Measurements from ENCODE around the gene PCDHGA11.
"Not testable (repeated sequence)": the region's sequence is repeated elsewhere in the genome, so short reads cannot be mapped to it uniquely, and the experiment has no call there.

The PCDHGA11 gene

GRCh38 chr5:141420855-141421488 is at the start of gene PCDHGA11:
PCDHGA11 (plus strand) TSS chr5:141421051; CDS start chr5:141421228, 177 bp downstream.
- Histone ChIP-seq H3K4me3 (no peak within 1 kb of the TSS), H3K27me3 (ENCODE audit: low read depth) (no peaks in the 10 kb centered on the region), H3K36me3 (replicated peaks) (no peaks in the 10 kb centered on the region), H3K4me1 (no peaks in the 10 kb centered on the region), H3K9me3 (peaks cover 2% of the 10 kb centered on the region)
- peak; percentile 9 to 63 for DNase-seq (ENCODE audit: low spot score in 2 of 2)
- in situ Hi-C loops (cut with MboI; ENCODE audit: low sequenced_read_pairs): no loop called here

DNA sequence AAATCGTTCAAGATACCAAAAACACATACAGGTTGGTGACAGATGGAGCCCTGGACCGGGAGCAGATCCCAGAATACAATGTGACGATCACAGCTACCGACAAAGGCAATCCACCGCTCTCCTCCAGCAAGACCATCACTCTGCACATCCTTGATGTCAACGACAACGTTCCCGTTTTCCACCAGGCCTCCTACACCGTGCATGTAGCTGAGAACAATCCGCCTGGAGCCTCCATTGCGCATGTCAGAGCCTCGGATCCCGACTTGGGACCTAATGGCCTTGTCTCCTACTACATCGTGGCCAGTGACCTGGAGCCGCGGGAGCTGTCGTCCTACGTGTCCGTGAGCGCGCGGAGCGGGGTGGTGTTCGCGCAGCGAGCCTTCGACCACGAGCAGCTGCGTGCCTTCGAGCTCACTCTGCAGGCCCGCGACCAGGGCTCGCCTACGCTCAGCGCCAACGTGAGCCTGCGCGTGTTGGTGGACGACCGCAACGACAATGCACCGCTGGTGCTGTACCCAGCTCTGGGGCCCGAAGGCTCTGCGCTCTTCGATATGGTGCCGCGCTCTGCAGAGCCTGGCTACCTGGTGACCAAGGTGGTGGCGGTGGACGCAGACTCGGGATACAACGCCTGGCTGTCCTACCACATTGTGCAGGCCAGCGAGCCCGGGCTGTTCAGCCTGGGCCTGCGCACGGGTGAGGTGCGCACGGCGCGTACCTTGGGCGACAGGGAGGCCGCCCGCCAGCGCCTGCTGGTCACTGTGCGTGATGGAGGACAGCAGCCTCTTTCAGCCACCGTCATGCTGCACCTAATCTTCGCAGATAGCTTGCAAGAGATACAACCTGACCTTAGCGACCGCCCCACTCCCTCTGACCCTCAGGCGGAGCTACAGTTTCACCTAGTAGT is 49.0 kb upstream of the PCDHGA11 start:
- in situ Hi-C loops (cut with MboI; ENCODE audit: low sequenced_read_pairs): no loop called here
- no peaks in the 10 kb centered on the region for H3K9me3 ChIP-seq
- DNase-seq (ENCODE audit: low spot score in 2 of 2): no peak

DNA sequence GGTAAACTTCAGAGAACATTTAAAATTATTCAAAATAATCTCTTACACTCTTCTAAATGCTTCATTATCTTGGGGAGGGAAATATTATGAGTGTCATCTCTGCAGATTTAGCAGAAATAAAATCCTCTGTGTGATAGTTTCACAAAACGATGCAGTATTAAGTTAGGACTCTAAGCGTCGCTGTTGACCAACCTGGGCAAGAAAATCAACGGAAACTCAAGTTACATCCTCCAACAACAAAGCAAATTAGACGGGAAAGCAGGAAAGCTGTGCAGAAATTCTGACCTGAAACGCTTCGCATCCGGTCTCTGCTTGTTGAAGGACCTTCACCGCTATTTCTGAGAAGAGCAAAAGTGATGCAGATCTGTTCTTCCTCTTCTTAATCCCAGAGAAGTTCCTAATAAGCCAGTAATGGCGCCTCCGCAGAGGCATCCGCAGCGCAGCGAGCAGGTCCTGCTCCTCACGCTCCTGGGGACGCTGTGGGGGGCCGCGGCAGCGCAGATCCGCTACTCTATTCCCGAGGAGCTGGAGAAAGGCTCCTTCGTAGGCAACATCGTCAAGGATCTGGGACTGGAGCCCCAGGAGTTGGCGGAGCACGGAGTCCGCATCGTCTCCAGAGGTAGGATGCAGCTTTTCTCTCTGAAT is 47.1 kb upstream of the PCDHGA11 start, which contains the start of gene PCDHGA6:
Gene PCDHGA6, plus strand, starts transcription at position 219 of the 645 bp plus-strand sequence. Its CDS starts 193 bp downstream, at position 412.
- no peak within 1 kb of the TSS for H3K4me3 ChIP-seq
- DNase-seq (ENCODE audit: low spot score in 2 of 2): no peak
- in situ Hi-C loops (cut with MboI; ENCODE audit: low sequenced_read_pairs): no loop called here

More for the DNA sequence above, 49.0 kb upstream of the PCDHGA11 start:
- Histone ChIP-seq H3K4me3 (no peak overlapping the region), H3K27me3 (ENCODE audit: low read depth) (no peaks in the 10 kb centered on the region; the same call in 1 of the 2 replicates), H3K4me1 (no peaks in the 10 kb centered on the region), H3K36me3 (replicated peaks) (no peaks in the 10 kb centered on the region)

DNA sequence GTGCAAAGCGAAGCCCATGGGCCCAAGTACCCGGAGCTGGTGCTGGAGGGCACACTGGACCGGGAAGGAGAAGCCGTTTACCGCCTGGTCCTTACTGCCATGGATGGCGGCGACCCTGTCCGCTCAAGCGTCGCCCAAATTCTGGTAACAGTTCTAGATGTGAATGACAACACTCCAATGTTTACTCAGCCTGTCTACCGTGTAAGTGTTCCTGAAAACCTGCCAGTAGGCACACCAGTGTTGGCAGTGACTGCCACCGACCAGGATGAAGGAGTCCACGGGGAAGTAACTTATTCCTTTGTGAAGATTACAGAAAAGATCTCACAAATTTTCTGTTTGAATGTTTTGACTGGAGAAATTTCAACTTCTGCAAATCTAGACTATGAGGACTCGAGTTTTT is 46.2 kb upstream of the PCDHGA11 start:
- Histone ChIP-seq H3K27me3 (ENCODE audit: low read depth) (no peaks in the 10 kb centered on the region; the same call in 1 of the 2 replicates), H3K4me3 (no peak overlapping the region), H3K9me3 (no peaks in the 10 kb centered on the region), H3K4me1 (no peaks in the 10 kb centered on the region), H3K36me3 (replicated peaks) (no peaks in the 10 kb centered on the region)
- no peak for DNase-seq (ENCODE audit: low spot score in 2 of 2)
- in situ Hi-C loops (cut with MboI; ENCODE audit: low sequenced_read_pairs): no loop called here

More for the DNA sequence above, 47.1 kb upstream of the PCDHGA11 start, which contains the start of gene PCDHGA6:
- Histone ChIP-seq H3K27me3 (ENCODE audit: low read depth) (no peaks in the 10 kb centered on the region; the same call in 1 of the 2 replicates), H3K9me3 (no peaks in the 10 kb centered on the region), H3K4me1 (no peaks in the 10 kb centered on the region), H3K36me3 (replicated peaks) (no peaks in the 10 kb centered on the region)

DNA sequence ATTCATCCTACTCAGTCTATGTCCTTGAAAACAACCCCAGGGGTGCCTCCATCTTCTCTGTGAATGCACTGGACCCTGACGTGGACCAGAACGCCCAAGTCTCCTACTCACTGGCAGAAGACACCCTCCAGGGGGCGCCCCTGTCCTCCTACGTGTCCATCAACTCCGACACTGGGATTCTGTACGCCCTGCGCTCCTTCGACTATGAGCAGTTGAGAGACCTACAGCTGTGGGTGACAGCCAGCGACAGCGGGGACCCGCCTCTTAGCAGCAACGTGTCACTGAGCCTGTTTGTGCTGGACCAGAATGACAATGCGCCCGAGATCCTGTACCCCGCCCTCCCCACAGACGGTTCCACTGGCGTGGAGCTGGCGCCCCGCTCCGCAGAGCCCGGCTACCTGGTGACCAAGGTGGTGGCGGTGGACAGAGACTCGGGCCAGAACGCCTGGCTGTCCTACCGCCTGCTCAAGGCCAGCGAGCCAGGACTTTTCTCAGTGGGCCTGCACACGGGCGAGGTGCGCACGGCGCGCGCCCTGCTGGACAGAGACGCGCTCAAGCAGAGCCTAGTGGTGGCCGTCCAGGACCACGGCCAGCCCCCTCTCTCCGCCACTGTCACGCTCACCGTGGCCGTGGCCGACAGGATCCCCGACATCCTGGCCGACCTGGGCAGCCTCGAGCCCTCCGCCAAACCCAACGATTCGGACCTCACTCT is 45.3 kb upstream of the PCDHGA11 start:
- H3K4me1 ChIP-seq; H3K27me3 ChIP-seq (ENCODE audit: low read depth); in situ Hi-C loops (cut with MboI; ENCODE audit: low sequenced_read_pairs); H3K9me3 ChIP-seq; H3K4me3 ChIP-seq; H3K36me3 ChIP-seq (replicated peaks): not testable (repeated sequence)
- peak in 1 of 2 experiments; percentile 24 for DNase-seq (ENCODE audit: low spot score in 2 of 2)

GRCh38 chr5:141382469-141383294 is 38.2 kb upstream of the PCDHGA11 start, which contains the start of gene PCDHGA7:
PCDHGA7 (plus strand) TSS chr5:141382742; CDS start chr5:141382900, 158 bp downstream.
- DNase-seq (ENCODE audit: low spot score in 2 of 2): no peak
- Histone ChIP-seq H3K4me1 (no peaks in the 10 kb centered on the region), H3K9me3 (no peaks in the 10 kb centered on the region), H3K4me3 (no peak within 1 kb of the TSS), H3K27me3 (ENCODE audit: low read depth) (no peaks in the 10 kb centered on the region), H3K36me3 (replicated peaks) (no peaks in the 10 kb centered on the region)
- in situ Hi-C loops (cut with MboI; ENCODE audit: low sequenced_read_pairs): no loop called here

DNA sequence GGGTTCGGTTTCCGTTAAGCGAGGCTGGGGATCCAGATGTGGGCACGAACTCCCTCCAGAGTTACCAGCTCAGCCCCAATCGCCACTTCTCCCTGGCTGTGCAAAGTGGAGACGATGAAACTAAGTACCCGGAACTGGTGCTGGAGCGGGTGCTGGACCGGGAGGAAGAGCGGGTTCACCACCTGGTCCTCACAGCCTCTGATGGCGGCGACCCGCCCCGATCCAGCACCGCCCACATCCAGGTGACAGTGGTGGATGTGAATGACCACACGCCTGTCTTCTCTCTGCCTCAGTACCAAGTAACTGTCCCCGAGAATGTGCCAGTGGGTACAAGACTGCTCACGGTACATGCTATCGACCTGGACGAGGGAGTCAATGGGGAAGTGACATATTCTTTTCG is 37.5 kb upstream of the PCDHGA11 start:
- DNase-seq (ENCODE audit: low spot score in 2 of 2): no peak
- Histone ChIP-seq H3K36me3 (replicated peaks) (no peaks in the 10 kb centered on the region), H3K4me1 (no peaks in the 10 kb centered on the region), H3K9me3 (no peaks in the 10 kb centered on the region), H3K27me3 (ENCODE audit: low read depth) (no peaks in the 10 kb centered on the region), H3K4me3 (no peak overlapping the region)
- in situ Hi-C loops (cut with MboI; ENCODE audit: low sequenced_read_pairs): no loop called here

- in situ Hi-C loops (cut with MboI; ENCODE audit: low sequenced_read_pairs): no loop called here
- no peaks in the 10 kb centered on the region for H3K36me3 ChIP-seq (replicated peaks)
- no peaks in the 10 kb centered on the region for H3K4me1 ChIP-seq
- no peak overlapping the region for H3K4me3 ChIP-seq
- no peaks in the 10 kb centered on the region for H3K27me3 ChIP-seq (ENCODE audit: low read depth)
- no peaks in the 10 kb centered on the region for H3K9me3 ChIP-seq
- DNase-seq (ENCODE audit: low spot score in 2 of 2): no peak
Measured at GRCh38 chr5:141384471-141385267, 36.2 kb upstream of the PCDHGA11 start.

- in situ Hi-C loops (cut with MboI; ENCODE audit: low sequenced_read_pairs); H3K4me1 ChIP-seq; DNase-seq (ENCODE audit: low spot score in 2 of 2); H3K4me3 ChIP-seq; H3K27me3 ChIP-seq (ENCODE audit: low read depth); H3K9me3 ChIP-seq; H3K36me3 ChIP-seq (replicated peaks): not testable (repeated sequence)
Measured at GRCh38 chr5:141387557-141388311, 33.1 kb upstream of the PCDHGA11 start, which contains the start of gene PCDHGB4. PCDHGB4 (plus strand) TSS chr5:141387698; CDS start chr5:141387885, 187 bp downstream.

- no peak for DNase-seq (ENCODE audit: low spot score in 2 of 2)
- no peaks in the 10 kb centered on the region for H3K9me3 ChIP-seq
- no peak overlapping the region for H3K4me3 ChIP-seq
- H3K27me3 ChIP-seq (ENCODE audit: low read depth): no peaks in the 10 kb centered on the region
- in situ Hi-C loops (cut with MboI; ENCODE audit: low sequenced_read_pairs): no loop called here
- H3K36me3 ChIP-seq (replicated peaks): no peaks in the 10 kb centered on the region
- no peaks in the 10 kb centered on the region for H3K4me1 ChIP-seq
Measured at GRCh38 chr5:141388661-141389060, 32.2 kb upstream of the PCDHGA11 start.

GRCh38 chr5:141389153-141390042 is 31.5 kb upstream of the PCDHGA11 start:
- H3K27me3 ChIP-seq (ENCODE audit: low read depth): no peaks in the 10 kb centered on the region
- no peaks in the 10 kb centered on the region for H3K36me3 ChIP-seq (replicated peaks)
- H3K4me1 ChIP-seq: no peaks in the 10 kb centered on the region
- in situ Hi-C loops (cut with MboI; ENCODE audit: low sequenced_read_pairs): no loop called here
- H3K9me3 ChIP-seq: no peaks in the 10 kb centered on the region
- no peak overlapping the region for H3K4me3 ChIP-seq
- DNase-seq (ENCODE audit: low spot score in 2 of 2): no peak
